Fibroblast of lung (primary cell): ENCODE results near the gene CANX. TPM values are rescaled to one million over a fixed set of nuclear protein-coding genes. Genes with fewer than 3 reads are reported as not detected.

Experiments
- DNase-seq, 2 donors: peaks; one replicate each; pipeline versions ENCODE4 v3.0.0 to v3.0.0-alpha.2; 2010; ENCODE audit warnings: low read depth in 2 of 2
- H2AFZ ChIP-seq: 2 replicates; pipeline ENCODE4 v1.5.1; 2012; ENCODE audit warnings: low read length, control low read depth, inconsistent platforms
- H3K27ac ChIP-seq: 2 replicates; pipeline ENCODE4 v1.5.1; 2011; ENCODE audit warnings: low read length, control low read depth; ENCODE audit not compliant: insufficient read depth
- H3K27me3 ChIP-seq: 2 replicates; pipeline ENCODE4 v1.5.1; 2011; ENCODE audit warnings: mild to moderate bottlenecking, low read length; ENCODE audit not compliant: control insufficient read depth, insufficient read depth
- H3K36me3 ChIP-seq: 2 replicates; pipeline ENCODE4 v1.5.1; 2011; ENCODE audit warnings: low read length; ENCODE audit not compliant: control insufficient read depth, insufficient read depth
- H3K4me1 ChIP-seq: 2 replicates; pipeline ENCODE4 v1.5.1; 2011; ENCODE audit warnings: low read length; ENCODE audit not compliant: control insufficient read depth, insufficient read depth; ENCODE audit errors: extremely low read depth
- H3K4me2 ChIP-seq: 2 replicates; pipeline ENCODE4 v1.5.1; 2011; ENCODE audit warnings: low read length, control low read depth; ENCODE audit not compliant: insufficient read depth; ENCODE audit errors: extremely low read depth
- H3K4me3 ChIP-seq, 4 experiments: fragments of 200-600 bp in 1 of 4; sonication (generic) in 1 of 4; replicated peaks in 1 of 4; 2 replicates each; pipeline ENCODE4 v1.5.1; 2011 to 2016; ENCODE audit warnings: low read length in 4 of 4, low read depth in 3 of 4, mild to moderate bottlenecking in 3 of 4, control low read depth in 2 of 4, inconsistent platforms in 1 of 4, mixed read lengths in 1 of 4; ENCODE audit not compliant: insufficient read depth in 1 of 4; ENCODE audit errors: control extremely low read depth in 1 of 4
- H3K79me2 ChIP-seq: 2 replicates; pipeline ENCODE4 v1.5.1; 2012; ENCODE audit warnings: mild to moderate bottlenecking, low read length, inconsistent platforms; ENCODE audit not compliant: control insufficient read depth, insufficient read depth
- H3K9ac ChIP-seq: 2 replicates; pipeline ENCODE4 v1.5.1; 2011; ENCODE audit warnings: mild to moderate bottlenecking, low read length, control low read depth; ENCODE audit not compliant: insufficient read depth
- H3K9me3 ChIP-seq: 2 replicates; pipeline ENCODE4 v1.5.1; 2012; ENCODE audit warnings: low read depth, low read length; ENCODE audit not compliant: control insufficient read depth, insufficient read depth
- H4K20me1 ChIP-seq: 2 replicates; pipeline ENCODE4 v1.5.1; 2011; ENCODE audit warnings: low read length; ENCODE audit not compliant: control insufficient read depth, insufficient read depth; ENCODE audit errors: extremely low read depth
- EZH2 ChIP-seq: IDR thresholded peaks from 2 replicates; pipeline ENCODE4 v1.5.1; 2012; ENCODE audit warnings: low read length, control low read depth, mild to moderate bottlenecking; ENCODE audit errors: missing control alignments
- polyA plus RNA-seq, 2 donors: library from polyadenylated mRNA; depleted of rRNA in 1 of 2; stranded (reverse) in 1 of 2; unstranded in 1 of 2; fragments of >200 nt; gene quantifications; 2 replicates each; pipeline ENCODE4 v1.2.1, GENCODE V29; 2011 to 2012; ENCODE audit warnings: missing spikeins in 1 of 2
- total RNA-seq: library from RNA; depleted of rRNA; stranded (reverse); fragments of >200 nt; gene quantifications from 2 replicates; pipeline ENCODE4 v1.2.1, GENCODE V29; 2014
- TF ChIP-seq, protein P1 (sequence below), 2 donors: IDR thresholded peaks in 1 of 2; conservative IDR thresholded peaks in 1 of 2; 1 replicate in 1 of 2; 2 replicates in 1 of 2; pipeline ENCODE4 v1.5.1; 2011 to 2012; ENCODE audit warnings: low read length in 2 of 2, control low read depth in 1 of 2, inconsistent platforms in 1 of 2, low read depth in 1 of 2, mild to moderate bottlenecking in 1 of 2

CANX gene
- total and polyA plus RNA-seq, 2 donors (not counting 1 experiment from before 2014, with no cell fraction given): 589 to 722 TPM

DNA sequence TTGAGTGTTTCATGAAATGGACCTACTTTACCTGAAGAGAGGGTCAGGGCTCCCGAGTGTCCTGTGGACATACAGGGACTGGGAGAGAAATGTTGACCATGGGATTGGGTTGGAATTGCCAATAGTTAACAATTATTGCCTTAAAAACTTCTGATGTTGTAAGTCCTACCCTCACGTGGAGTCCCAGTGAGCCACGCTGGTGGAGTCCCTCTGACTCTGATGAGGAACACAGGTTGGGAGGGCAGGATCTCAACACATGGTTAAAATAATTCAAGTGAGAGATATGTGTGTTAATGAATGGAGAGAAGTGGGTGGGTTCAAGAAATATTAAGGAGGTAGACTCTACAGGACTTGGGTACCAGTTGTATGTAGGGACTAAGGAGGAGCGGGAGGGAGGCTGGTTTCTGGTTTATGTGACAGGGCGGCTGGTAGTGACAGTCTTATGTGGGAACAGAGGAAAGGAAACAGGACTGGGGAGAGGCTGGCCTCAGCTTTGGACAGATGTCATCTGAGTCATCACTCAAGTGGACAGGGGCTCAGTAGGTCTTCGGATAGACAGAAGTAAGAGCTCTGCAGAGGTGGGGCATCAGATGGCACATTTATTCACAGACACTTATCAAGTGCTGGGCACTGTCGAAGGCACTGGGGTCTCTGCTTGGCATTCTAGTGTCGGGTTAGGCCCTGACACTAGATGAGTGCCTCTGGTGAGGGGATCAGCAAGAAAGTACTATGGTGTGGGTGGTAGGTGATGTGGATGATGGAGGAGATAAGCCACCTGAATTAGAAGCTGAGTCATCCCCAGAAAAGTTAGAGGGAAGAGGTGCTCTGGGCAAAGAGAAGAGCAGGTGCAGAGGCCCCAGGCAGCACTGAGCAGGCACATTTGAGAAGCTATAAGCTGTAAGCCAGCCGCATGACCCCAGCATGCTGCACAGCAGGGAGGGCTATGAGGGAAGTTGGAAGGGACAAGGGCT lies 61.1 kb downstream of the CANX start:
- Histone ChIP-seq H3K9me3 (no peaks in the 10 kb centered on the region), H2AFZ (no peak overlapping the region), H4K20me1 (no peaks in the 10 kb centered on the region), H3K27me3 (no peaks in the 10 kb centered on the region), H3K27ac (no peak overlapping the region), H3K4me2 (no peak overlapping the region), H3K4me1 (peaks cover 21% of the 10 kb centered on the region), H3K79me2 (peaks cover 62% of the 10 kb centered on the region), H3K36me3 (no peaks in the 10 kb centered on the region), H3K4me3 (no peak overlapping the region), H3K9ac (no peak overlapping the region)
- DNase-seq: no peak
- TF ChIP-seq, protein P1, sequence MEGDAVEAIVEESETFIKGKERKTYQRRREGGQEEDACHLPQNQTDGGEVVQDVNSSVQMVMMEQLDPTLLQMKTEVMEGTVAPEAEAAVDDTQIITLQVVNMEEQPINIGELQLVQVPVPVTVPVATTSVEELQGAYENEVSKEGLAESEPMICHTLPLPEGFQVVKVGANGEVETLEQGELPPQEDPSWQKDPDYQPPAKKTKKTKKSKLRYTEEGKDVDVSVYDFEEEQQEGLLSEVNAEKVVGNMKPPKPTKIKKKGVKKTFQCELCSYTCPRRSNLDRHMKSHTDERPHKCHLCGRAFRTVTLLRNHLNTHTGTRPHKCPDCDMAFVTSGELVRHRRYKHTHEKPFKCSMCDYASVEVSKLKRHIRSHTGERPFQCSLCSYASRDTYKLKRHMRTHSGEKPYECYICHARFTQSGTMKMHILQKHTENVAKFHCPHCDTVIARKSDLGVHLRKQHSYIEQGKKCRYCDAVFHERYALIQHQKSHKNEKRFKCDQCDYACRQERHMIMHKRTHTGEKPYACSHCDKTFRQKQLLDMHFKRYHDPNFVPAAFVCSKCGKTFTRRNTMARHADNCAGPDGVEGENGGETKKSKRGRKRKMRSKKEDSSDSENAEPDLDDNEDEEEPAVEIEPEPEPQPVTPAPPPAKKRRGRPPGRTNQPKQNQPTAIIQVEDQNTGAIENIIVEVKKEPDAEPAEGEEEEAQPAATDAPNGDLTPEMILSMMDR (conservative IDR thresholded peaks at IDR 0.05 in 1 of 2, IDR thresholded peaks at IDR 0.05 in 1 of 2; ENCODE audit: low read depth in 1 of 2, low read length in 2 of 2): no peak
- TF ChIP-seq EZH2: no peak

DNA sequence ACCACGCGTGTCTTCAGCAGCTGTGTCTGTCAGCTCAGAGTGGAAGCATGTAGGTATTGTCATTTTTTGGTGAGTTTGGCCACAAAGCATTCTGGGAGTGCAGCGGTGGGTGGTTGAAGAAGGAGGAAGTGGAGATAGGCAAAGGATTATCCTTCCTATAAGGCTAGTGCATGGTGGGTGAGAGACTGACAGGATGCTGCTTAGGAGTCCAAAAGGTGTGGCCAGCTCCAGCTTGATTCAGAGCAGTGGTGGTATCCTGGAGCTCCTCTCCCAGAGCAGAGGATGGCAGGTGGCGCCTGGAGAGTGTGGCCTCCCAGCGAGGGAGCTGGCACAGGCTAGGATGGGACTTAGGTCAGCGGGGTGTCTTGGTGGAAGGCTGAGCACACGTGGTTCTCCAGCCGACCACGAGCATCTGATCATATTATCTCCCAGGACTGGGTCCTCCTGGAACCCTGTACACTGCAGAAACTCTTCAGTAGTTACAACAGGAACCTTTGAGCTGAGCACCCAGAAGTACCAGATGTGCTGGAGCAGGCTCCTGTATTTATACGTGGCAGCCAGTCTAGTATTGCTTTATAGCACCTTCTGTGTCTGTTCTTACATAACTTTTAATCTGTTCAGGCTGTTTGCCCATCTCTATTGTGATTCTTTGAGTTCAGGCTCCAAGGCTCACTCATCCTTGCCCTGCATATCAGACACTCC lies 63.5 kb downstream of the CANX start:
- no peaks in the 10 kb centered on the region for H3K27me3 ChIP-seq
- no peaks in the 10 kb centered on the region for H4K20me1 ChIP-seq

More for the DNA sequence above, 63.5 kb downstream of the CANX start:
- Histone ChIP-seq H3K4me1 (peaks cover 36% of the 10 kb centered on the region), H3K27ac (peak overlapping the region; percentile 36), H3K36me3 (peaks cover 8% of the 10 kb centered on the region), H2AFZ (no peak overlapping the region), H3K9ac (no peak overlapping the region), H3K4me2 (peak overlapping the region; percentile 13), H3K9me3 (no peaks in the 10 kb centered on the region), H3K4me3 (peak overlapping the region in 1 of 4 experiments; percentile 2), H3K79me2 (peaks cover 62% of the 10 kb centered on the region)
- DNase-seq: peak in 1 of 2 donors; percentile 64
- TF ChIP-seq EZH2: no peak
- TF ChIP-seq, protein P1 (conservative IDR thresholded peaks at IDR 0.05 in 1 of 2, IDR thresholded peaks at IDR 0.05 in 1 of 2; ENCODE audit: low read depth in 1 of 2, low read length in 2 of 2): no peak
